AG09309 (cell line): ENCODE measurements around the gene PLB1.

Experiments
- DNase-seq: peaks from one replicate; pipeline ENCODE4 v3.0.0-alpha.2; 2010; ENCODE audit warnings: low read depth
- H3K4me3 ChIP-seq: 2 replicates; pipeline ENCODE4 v1.5.1; 2011; ENCODE audit warnings: mild to moderate bottlenecking, low read depth, low read length, moderate library complexity; ENCODE audit not compliant: control insufficient read depth
- TF ChIP-seq, protein P1 (sequence below): IDR thresholded peaks from 2 replicates; pipeline ENCODE4 v1.5.1; 2011; ENCODE audit warnings: mild to moderate bottlenecking, low read depth, low read length, inconsistent platforms; ENCODE audit not compliant: insufficient read depth, control insufficient read depth; ENCODE audit errors: missing control alignments

PLB1 gene

DNA sequence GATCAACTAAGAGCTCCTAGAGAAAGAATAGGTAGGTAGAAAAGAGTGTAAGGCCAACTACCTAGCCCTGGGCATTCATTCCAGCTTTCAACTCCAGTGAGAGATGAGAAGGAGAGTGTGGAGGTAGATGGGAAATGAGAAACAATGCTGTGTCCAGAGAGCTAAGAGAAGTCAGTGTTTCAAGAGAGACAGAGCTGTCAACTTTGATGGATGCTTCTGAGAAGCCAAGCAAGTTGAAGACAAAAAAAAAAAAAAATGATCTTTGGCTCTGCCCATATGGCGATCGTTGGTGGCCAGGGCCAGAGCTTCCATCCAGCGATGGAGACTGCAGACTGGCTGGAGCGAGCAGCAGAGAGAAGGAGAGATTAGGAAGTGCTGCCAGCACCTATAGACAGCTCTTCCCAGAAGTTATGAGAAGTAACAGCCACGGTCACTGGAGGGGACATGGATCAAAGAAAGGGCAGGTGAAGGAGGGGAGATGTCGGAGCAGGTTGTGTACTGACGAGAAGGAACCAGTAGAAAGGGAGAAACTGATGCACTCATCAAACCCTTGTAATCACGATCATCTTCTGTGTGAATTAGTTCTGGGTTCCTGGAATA lies 143.3 kb downstream of the PLB1 start:
- TF ChIP-seq, protein P1, sequence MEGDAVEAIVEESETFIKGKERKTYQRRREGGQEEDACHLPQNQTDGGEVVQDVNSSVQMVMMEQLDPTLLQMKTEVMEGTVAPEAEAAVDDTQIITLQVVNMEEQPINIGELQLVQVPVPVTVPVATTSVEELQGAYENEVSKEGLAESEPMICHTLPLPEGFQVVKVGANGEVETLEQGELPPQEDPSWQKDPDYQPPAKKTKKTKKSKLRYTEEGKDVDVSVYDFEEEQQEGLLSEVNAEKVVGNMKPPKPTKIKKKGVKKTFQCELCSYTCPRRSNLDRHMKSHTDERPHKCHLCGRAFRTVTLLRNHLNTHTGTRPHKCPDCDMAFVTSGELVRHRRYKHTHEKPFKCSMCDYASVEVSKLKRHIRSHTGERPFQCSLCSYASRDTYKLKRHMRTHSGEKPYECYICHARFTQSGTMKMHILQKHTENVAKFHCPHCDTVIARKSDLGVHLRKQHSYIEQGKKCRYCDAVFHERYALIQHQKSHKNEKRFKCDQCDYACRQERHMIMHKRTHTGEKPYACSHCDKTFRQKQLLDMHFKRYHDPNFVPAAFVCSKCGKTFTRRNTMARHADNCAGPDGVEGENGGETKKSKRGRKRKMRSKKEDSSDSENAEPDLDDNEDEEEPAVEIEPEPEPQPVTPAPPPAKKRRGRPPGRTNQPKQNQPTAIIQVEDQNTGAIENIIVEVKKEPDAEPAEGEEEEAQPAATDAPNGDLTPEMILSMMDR: no peak
- H3K4me3 ChIP-seq: no peak overlapping the region
- DNase-seq: no peak

DNA sequence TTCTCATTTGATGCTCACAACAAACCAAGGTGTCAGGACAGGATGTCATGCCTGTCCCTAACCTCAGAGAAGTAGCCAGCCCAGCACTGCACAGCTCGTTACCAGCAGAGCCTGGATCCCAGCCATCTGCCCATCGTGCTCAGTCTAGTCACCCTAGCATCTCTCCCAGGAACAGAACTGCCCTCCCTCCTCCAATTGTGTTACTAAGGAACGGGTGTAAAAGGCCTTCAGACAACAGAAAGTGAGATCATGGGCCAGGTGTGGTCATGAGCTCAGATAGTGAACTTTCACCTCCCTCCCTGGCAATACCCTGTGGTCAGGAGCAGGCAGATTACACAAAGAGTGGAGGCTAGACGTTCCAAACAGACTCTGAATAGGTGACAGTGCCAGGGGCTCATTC lies 144.0 kb downstream of the PLB1 start:
- TF ChIP-seq, protein P1: no peak
- DNase-seq: no peak
- no peak overlapping the region for H3K4me3 ChIP-seq

DNA sequence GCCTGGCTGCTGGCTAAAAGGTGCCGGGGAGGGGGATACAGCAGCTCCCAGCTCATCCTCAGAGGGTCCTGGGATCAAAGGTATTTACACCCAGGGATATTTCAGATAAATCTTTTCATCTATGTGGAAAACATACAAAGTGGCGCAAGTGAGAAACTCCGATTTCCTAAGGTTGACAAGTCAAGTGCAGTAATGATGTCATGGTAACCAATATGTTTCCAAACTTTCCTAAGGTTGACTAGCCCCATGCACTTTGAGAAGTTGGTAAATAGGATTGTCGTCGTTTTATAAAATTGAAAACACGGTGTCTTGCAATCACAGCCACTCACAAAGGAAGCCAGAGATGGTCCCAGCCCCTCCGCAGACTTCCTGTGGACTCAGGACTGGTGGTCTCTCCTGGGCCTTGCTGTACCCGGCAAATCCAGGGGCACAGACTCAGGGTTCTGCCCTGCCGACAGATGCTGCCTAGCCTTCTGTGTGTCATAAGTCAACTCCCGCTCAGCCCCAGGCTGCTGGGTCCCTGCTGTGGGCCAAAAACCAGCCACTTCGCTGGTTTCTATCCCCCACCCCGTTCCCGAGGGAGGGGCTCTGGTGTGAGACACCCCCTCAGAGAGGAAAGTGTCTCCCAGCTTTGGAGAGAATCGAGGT lies 144.5 kb downstream of the PLB1 start:
- H3K4me3 ChIP-seq: no peak overlapping the region
- DNase-seq: no peak
- TF ChIP-seq, protein P1: no peak

DNA sequence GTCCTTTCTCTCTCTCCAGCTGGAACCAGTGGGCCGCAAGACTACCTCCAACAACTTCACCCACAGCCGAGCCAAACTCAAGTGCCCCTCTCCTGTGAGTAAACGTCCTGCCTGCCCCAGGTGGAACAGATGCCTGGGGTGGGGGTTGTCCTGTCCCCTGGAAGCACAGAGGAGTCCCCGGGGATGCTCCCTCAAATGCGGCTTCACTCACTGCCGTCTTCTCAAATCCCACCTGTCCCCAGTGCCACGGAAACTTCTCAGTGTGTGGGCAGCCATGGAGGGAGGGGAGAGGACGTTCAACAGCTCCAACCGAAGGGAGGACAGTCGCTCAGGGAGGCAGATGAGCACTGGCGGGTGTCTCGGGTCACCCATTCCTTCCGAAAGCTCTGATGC lies 145.0 kb downstream of the PLB1 start:
- DNase-seq: no peak
- TF ChIP-seq, protein P1: no peak
- no peak overlapping the region for H3K4me3 ChIP-seq

DNA sequence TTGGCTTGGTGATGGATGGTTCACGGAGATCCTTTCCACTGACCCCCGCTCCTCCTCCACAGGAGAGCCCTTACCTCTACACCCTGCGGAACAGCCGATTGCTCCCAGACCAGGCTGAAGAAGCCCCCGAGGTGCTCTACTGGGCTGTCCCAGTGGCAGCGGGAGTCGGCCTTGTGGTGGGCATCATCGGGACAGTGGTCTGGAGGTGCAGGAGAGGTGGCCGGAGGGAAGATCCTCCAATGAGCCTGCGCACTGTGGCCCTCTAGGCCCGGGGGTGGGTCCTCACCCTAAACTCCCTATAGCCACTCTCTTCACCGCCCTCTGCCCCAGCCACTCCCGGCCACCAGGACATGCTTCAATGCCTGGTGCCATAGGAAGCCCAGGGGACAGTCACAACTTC lies 146.9 kb downstream of the PLB1 start:
- TF ChIP-seq, protein P1: no peak
- DNase-seq: no peak
- H3K4me3 ChIP-seq: no peak overlapping the region

DNA sequence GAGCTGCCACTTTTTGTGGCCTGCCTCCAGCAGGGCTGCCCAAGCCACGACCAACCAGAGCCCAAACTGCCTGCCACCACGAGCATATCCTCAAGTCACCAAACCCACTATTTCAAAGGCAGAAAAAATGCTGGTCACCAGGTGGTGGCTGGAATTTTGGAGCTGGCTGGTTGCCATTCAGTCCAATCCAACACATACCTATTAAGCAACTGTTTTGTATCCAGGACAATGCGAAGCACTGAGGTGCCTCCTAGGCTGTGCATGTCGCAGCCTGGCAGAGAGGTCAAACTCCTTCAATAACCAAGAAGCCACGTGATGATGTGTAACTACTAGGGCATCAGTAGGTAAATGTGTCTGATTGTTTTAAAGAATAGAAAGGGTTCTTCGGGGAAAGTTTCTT lies 147.5 kb downstream of the PLB1 start:
- no peak for DNase-seq
- TF ChIP-seq, protein P1: no peak
- H3K4me3 ChIP-seq: no peak overlapping the region
